GM10248 (cell line): ENCODE results near the gene AMPH.

Experiments
- CTCF ChIA-PET: fragments of 300-600 bp; sonication (Branson Sonifier 250); formaldehyde crosslinking; extraction: SDS; loops from one replicate; lab custom pipeline; 2021; ENCODE audit warnings: antibody characterized with exemption; lab: Yijun Ruan, JAX
- POLR2A ChIA-PET: fragments of 350-650 bp; sonication (Branson Sonifier 250); formaldehyde crosslinking; extraction: SDS; loops from one replicate; lab custom pipeline; 2020; ENCODE audit warnings: antibody characterized with exemption; lab: Yijun Ruan, JAX
- DNase-seq: peaks from one replicate; pipeline ENCODE4 v3.0.0; 2012; ENCODE audit errors: extremely low spot score
- CTCF ChIP-seq: IDR thresholded peaks from 2 replicates; pipeline ENCODE4 v1.5.1; 2012; ENCODE audit warnings: mild to moderate bottlenecking, low read depth; ENCODE audit errors: extremely low read depth, missing control alignments, control extremely low read depth

The AMPH gene

DNA sequence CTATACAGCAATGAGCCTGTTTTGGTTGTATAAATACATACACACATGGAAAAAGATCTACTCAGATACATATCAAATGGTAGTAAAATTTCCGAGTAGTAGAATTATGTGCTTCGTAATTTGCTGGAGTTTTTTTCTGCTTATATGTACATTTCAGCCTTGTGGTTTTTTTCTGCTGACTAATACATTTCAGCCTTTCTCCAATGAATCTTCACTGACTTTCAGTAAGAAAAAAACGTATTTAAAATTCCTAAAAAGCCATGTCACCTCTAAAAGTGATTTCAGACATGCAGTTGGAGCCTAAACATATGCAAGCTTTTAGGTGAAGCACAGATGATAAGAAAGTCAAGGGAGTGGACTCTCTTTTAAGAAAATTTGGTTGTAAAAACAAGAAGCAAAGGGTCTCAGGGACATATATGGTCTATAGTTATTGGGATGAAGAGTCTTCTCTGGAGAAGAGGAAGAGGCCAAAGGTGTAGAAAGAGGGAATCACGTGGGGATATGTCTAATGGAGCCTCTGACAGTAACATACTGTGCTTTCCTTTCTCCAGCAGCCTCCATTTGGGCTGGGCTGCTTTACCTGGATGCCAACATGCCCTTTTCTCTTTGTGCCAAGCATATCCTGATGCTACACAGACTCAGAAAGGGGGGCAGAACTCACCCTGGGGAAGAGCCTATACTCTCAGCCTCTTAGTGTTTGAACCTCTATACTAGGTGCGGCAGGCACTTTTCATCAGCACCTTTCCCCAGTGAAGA is 2.4 kb downstream of the AMPH start:
- TF ChIP-seq CTCF: no peak
- ChIA-PET CTCF (interaction anchor here (1.3 kb wide), 1 partner anchor 122 kb away, joined by 3 read pairs; no protein-coding TSS in a partner anchor), POLR2A (no interaction called here)
- no peak for DNase-seq

DNA sequence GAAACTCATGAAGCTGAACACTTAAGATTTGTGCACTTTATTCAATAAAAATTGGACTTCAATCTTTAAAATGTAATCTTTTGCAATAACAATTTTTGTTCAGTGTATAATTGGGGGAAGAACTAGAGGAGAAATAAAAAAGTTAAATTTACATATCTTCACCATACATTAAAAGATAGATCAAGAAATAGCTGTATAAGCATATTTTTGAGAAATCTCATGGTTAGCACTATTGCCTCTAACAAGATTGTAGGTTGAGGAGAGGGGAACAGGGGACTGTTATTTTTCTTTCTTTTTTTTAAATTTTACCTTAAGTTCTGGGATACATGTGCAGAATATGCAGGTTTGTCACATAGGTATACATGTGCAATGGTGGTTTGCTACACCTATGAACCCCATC is 5.3 kb downstream of the AMPH start:
- DNase-seq: no peak
- CTCF ChIA-PET: interaction anchor here (1.2 kb wide), 1 partner anchor 11 kb away, joined by 3 read pairs; no protein-coding TSS in a partner anchor
- TF ChIP-seq CTCF: no peak
- POLR2A ChIA-PET: no interaction called here

DNA sequence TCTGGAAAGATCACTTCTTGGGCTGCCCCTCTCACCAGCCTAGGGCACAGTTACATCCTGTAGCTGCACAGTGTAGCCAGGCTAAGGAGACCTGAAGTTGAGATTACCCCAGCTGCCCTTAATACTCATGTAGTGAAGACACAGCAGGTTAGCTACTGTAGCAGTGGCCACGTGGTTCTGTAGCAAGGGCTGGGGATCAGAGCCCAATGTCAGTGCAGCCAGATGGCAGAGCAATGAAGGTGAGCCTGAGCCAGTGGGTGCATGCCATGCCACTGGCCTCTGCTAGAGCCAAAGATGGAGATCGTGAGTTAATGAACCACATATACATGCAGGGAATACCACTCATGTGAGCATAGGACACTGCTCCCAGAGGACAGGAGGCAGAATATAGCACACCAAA is 15.5 kb downstream of the AMPH start:
- TF ChIP-seq CTCF: no peak
- ChIA-PET POLR2A (no interaction called here), CTCF (no interaction called here)
- no peak for DNase-seq

GRCh38 chr7:38607466-38607865 is 23.7 kb downstream of the AMPH start:
- ChIA-PET POLR2A (no interaction called here), CTCF (no interaction called here)
- no peak for DNase-seq
- TF ChIP-seq CTCF: no peak

DNA sequence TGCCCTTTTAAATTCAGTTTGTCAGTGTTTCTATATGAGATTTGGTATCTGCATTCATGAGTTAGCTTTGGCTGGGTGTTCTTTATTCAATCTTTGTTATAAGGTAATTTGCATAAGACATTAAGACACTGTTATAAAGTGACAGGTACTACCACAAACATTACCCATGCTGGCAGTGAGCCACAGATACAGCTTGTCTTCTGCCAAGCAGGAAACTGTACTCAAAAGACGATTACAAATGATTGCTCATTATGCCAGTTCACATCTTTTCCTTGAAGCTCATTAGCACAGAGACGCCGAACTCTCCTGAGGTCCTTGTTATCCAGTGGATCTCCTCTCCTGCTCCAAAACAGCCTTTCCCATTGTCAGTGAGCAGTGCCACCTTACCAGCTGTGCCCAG is 30.4 kb downstream of the AMPH start:
- POLR2A ChIA-PET: no interaction called here
- CTCF ChIA-PET: no interaction called here
- no peak for DNase-seq
- TF ChIP-seq CTCF: no peak

DNA sequence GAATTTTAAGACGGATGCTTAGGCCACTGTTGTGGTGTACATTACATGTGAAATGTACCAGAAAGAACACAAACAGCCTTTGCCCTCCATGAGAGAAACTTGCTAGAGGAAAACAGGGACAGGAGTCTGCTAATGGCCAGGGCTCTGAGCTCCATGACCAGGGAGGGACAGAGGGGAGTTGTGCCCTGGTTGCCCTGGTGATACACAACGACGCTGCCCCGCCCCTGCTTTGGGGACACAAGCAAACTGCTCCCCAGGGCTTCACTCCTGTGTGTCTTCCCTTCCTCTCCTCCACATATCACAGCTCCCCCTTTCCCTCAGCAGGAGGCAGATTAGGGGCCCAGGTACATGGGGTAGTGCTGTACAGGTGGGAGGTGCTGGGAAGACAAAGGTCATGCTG is 36.2 kb downstream of the AMPH start:
- no peak for DNase-seq
- ChIA-PET POLR2A (no interaction called here), CTCF (no interaction called here)
- TF ChIP-seq CTCF: no peak
